ENCODE results near the gene AK4. TPM values are rescaled to one million over a fixed set of nuclear protein-coding genes. Genes with fewer than 3 reads are reported as not detected.
"Not testable (repeated sequence)": the region's sequence is repeated elsewhere in the genome, so short reads cannot be mapped to it uniquely, and the experiment has no call there.

Gene AK4
- polyA plus RNA-seq (ENCODE audit: insufficient read length), result 6.8 TPM

DNA sequence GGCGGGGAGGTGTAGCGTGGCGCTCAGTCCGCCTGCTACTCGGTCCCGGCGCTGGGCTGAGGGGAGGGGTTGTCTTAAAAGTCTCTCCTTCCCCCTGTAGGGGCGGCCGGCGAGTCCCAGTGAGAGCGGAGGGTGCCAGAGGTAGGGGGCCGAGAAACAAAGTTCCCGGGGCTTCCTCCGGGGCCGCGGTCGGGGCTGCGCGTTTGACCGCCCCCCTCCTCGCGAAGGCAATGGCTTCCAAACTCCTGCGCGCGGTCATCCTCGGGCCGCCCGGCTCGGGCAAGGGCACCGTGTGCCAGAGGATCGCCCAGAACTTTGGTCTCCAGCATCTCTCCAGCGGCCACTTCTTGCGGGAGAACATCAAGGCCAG, at the start of gene AK4:
AK4 (plus strand) TSS at position 26 of the 370 bp plus-strand sequence; CDS start at position 231, 205 bp downstream.
- DNase-seq (ENCODE audit: low read depth), result not testable (repeated sequence)

DNA sequence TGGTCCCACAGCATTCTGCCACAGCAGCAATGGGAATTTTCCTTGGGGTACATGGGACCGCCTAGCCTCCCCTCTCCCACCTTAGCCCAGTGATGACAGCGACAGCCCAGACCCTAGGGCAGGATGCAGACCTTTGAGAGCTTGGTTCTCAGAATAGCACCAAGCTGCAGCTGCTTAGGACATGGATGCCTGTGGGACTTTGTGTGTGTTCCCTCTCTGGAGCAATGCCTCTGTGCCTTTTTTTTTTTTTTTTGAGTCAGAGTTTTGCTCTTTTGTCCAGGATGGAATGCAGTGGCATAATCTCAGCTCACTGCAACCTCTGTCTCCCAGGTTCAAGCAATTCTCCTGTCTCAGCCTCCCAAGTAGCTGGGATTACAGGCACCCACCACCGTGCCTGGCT, 44.2 kb upstream of the AK4 start:
- DNase-seq (ENCODE audit: low read depth), result no peak

- DNase-seq (ENCODE audit: low read depth), result no peak
Observed at GRCh38 chr1:65104854-65105534, 43.0 kb upstream of the AK4 start.

GRCh38 chr1:65105596-65105995, 42.4 kb upstream of the AK4 start:
- DNase-seq (ENCODE audit: low read depth), result no peak

- DNase-seq (ENCODE audit: low read depth), result no peak
Observed at GRCh38 chr1:65108025-65108642, 39.9 kb upstream of the AK4 start.

GRCh38 chr1:65109487-65109886, 38.5 kb upstream of the AK4 start:
- no peak for DNase-seq (ENCODE audit: low read depth)

DNA sequence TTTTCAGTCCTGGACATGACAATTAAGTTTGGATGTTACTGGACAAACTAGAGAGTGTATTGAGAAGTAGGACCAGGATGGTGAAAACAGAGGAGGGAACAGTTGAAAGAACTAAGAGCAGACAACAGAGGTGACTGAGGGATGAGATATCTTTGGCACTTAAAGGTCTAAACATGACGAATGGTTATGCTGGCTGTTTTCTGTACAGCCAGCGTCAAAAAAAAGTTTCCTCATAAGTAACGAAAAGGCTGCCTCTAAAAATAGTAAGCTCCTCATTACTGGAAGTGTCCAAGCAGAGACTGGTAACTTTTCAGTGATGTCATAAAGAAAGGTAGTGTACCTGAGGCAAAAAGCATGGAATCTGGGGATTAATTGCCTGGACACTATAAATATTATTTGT, 35.2 kb upstream of the AK4 start:
- no peak for DNase-seq (ENCODE audit: low read depth)

- no peak for DNase-seq (ENCODE audit: low read depth)
Observed at GRCh38 chr1:65113298-65113697, 34.7 kb upstream of the AK4 start.

GRCh38 chr1:65114322-65114721, 33.7 kb upstream of the AK4 start:
- peak; percentile 71 for DNase-seq (ENCODE audit: low read depth)

DNA sequence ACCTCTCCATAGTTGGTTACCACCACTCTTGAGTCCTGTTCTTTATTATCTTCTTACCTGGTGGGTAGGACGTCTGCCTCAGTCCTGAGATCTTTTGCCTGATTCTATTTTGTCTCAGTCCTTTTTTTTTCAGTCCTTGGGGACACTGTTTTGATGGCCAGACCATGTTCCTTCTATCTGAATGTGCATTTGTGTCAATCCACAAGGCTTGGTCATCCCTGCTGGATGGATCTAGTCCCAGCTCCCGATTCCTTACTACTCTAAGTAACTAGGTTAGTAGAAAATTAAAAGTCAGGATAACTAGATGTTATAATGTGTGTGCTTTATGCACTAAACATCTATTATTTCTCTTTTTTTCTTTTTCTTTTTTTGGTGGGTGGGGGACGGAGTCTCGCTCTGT, 28.1 kb upstream of the AK4 start:
- no peak for DNase-seq (ENCODE audit: low read depth)

- DNase-seq (ENCODE audit: low read depth), result not testable (repeated sequence)
Observed at GRCh38 chr1:65129104-65129503, 18.9 kb upstream of the AK4 start.

- DNase-seq (ENCODE audit: low read depth), result no peak
Observed at GRCh38 chr1:65138524-65138923, 9.5 kb upstream of the AK4 start.

DNA sequence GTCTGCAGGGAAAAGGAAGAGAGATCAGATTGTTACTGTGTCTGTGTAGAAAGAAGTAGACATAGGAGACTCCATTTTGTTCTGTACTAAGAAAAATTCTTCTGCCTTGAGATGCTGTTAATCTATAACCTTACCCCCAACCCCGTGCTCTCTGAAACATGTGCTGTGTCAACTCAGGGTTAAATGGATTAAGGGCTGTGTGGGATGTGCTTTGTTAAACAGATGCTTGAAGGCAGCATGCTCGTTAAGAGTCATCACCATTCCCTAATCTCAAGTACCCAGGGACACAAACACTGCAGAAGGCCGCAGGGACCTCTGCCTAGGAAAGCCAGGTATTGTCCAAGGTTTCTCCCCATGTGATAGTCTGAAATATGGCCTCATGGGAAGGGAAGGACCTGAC, 8.2 kb upstream of the AK4 start:
- not testable (repeated sequence) for DNase-seq (ENCODE audit: low read depth)

- DNase-seq (ENCODE audit: low read depth), result no peak
Observed at GRCh38 chr1:65141394-65141793, 6.6 kb upstream of the AK4 start.

- DNase-seq (ENCODE audit: low read depth), result no peak
Observed at GRCh38 chr1:65141918-65142317, 6.1 kb upstream of the AK4 start.

GRCh38 chr1:65143112-65143658, 4.8 kb upstream of the AK4 start:
- not testable (repeated sequence) for DNase-seq (ENCODE audit: low read depth)

GRCh38 chr1:65146908-65147423, 1.0 kb upstream of the AK4 start:
- DNase-seq (ENCODE audit: low read depth), result no peak

GRCh38 chr1:65147424-65148177, 402 bp upstream of the AK4 start:
- no peak for DNase-seq (ENCODE audit: low read depth)

DNA sequence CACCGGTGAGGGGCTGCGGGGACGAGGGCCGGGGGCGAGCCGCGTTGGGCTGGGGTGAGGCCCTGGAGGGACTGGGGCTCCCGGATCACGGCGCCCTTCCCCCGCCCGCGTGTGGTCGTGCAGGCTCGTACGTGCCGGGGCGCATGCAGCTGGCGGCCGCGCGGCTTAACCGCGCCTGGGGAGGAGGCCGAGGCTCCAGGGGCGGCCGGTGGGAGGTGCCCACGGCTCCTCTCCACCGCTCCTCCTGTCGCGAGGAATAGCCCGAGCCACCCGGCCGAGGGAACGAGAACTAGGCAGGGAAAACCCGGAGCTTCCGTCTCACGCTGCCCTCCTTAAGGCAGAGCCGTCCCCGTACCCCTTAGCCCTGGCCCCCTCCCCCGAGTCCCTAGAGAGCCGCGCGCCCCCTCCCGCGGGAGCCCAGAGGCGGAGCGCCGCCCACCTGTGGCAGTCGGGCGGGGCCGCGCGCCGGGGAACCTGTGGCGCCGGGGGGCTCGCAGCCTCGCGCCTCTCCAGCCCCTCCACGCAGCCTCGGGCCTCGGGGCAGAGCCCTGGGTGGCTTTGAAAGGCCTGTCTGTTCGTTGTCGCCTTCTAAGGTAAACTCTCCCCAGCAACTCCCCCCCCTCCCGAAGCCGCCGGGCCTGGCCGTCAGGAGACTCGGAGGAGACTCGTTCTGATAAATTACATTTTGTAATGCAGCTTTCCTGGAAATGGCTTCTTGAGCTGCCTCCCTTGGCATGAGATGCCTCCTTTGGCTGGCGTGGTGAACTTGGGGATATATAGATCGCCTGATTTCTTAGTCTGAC, 746 bp downstream of the AK4 start:
- DNase-seq (ENCODE audit: low read depth), result no peak

- DNase-seq (ENCODE audit: low read depth), result no peak
Observed at GRCh38 chr1:65149351-65150107, 1.5 kb downstream of the AK4 start.

DNA sequence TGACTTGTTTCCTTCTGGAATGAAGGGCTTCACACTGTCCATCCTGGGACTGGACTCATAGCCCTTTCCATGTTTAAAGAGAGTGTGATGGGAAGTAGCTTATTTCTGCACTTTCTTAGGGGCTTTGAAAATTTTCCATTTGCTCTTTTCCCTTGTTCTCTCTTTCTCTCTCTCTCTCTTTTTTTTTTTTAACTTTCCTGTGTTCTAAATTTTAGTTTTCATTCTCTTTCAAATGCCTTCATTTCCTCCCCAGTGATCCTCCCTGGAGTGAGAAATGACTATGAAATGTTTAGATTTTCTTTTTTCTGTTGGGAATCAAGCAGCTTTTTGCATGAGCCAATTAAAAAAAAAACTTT, 2.1 kb downstream of the AK4 start:
- no peak for DNase-seq (ENCODE audit: low read depth)
